ENCODE data around the gene LASP1.

DNA sequence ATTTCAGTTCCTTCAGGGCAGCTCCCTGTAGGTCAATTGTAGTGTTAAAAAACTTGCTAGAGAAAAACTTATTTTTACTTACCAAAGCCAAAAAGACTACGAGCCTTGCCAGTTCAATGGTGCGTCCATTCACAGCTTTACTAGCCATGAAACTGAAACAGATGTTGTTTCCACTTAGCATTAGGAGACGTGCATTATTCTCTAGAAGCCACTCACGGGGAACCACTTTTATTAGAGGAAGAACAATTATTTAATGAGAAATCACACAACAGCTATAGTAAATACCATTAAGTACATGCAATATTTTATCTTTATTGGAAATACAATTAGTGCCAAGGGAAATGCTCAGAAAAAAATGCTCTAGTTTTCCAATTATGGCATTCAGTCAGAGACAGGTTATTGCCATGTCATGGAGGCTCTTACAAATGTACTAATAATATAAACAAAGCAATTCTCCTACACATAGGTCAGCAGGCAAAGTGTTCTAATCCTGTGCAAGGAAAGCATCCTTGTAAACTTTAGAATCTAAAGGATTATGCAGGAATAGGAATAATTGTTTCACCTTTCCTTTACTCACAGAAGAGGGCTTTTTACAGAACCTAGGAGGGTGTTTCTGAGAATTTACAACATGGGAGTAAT is 73.0 kb downstream of the LASP1 start:
- no peak for TF ChIP-seq POLR2A (IDR thresholded peaks at IDR 0.05; ENCODE audit: low read depth, low read length)
- TF ChIP-seq, protein P1, sequence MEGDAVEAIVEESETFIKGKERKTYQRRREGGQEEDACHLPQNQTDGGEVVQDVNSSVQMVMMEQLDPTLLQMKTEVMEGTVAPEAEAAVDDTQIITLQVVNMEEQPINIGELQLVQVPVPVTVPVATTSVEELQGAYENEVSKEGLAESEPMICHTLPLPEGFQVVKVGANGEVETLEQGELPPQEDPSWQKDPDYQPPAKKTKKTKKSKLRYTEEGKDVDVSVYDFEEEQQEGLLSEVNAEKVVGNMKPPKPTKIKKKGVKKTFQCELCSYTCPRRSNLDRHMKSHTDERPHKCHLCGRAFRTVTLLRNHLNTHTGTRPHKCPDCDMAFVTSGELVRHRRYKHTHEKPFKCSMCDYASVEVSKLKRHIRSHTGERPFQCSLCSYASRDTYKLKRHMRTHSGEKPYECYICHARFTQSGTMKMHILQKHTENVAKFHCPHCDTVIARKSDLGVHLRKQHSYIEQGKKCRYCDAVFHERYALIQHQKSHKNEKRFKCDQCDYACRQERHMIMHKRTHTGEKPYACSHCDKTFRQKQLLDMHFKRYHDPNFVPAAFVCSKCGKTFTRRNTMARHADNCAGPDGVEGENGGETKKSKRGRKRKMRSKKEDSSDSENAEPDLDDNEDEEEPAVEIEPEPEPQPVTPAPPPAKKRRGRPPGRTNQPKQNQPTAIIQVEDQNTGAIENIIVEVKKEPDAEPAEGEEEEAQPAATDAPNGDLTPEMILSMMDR (conservative IDR thresholded peaks at IDR 0.05; ENCODE audit: low read depth, low read length) = no peak
- no peak for TF ChIP-seq FOS (IDR thresholded peaks at IDR 0.05; ENCODE audit: low read depth, low read length)
- no peak for TF ChIP-seq RAD21 (IDR thresholded peaks at IDR 0.05; ENCODE audit: low read length)
- TF ChIP-seq SMC3 (IDR thresholded peaks at IDR 0.05; ENCODE audit: low read depth, low read length) = no peak
- no peak for TF ChIP-seq MAZ (IDR thresholded peaks at IDR 0.05; ENCODE audit: borderline replicate concordance, low read depth, low read length)
- no peak for TF ChIP-seq MAFK (IDR thresholded peaks at IDR 0.05; ENCODE audit: low read depth, low read length)
- TF ChIP-seq CEBPB (IDR thresholded peaks at IDR 0.05; ENCODE audit: low read depth, low read length) = no peak
- TF ChIP-seq CHD1 (IDR thresholded peaks at IDR 0.05; ENCODE audit: low read depth, low read length) = no peak
- no peak for TF ChIP-seq BHLHE40 (IDR thresholded peaks at IDR 0.05; ENCODE audit: low read depth, low read length)
- no peak for TF ChIP-seq RCOR1 (IDR thresholded peaks at IDR 0.05; ENCODE audit: insufficient replicate concordance, low read length)
- no peak for TF ChIP-seq RFX5 (IDR thresholded peaks at IDR 0.05; ENCODE audit: low read depth, low read length)

Data from IMR-90 (cell line).